ENCODE data around the gene RPN2. TPM values are rescaled to one million over a fixed set of nuclear protein-coding genes. Genes with fewer than 3 reads are reported as not detected.

RPN2 gene
- total RNA-seq, 1 donor from 2014 or later: 178 TPM

GRCh38 chr20:37185686-37186085 lies 6.6 kb downstream of the RPN2 start:
- Histone ChIP-seq H3K4me3 (ENCODE audit: low read depth, low read length) (no peak overlapping the region), H3K36me3 (ENCODE audit: control insufficient read depth, insufficient read depth, low read length) (peaks cover 19% of the 10 kb centered on the region), H3K27me3 (ENCODE audit: control insufficient read depth, insufficient read depth, low read length) (no peaks in the 10 kb centered on the region)
- FAIRE-seq: no peak
- TF ChIP-seq, protein P1, sequence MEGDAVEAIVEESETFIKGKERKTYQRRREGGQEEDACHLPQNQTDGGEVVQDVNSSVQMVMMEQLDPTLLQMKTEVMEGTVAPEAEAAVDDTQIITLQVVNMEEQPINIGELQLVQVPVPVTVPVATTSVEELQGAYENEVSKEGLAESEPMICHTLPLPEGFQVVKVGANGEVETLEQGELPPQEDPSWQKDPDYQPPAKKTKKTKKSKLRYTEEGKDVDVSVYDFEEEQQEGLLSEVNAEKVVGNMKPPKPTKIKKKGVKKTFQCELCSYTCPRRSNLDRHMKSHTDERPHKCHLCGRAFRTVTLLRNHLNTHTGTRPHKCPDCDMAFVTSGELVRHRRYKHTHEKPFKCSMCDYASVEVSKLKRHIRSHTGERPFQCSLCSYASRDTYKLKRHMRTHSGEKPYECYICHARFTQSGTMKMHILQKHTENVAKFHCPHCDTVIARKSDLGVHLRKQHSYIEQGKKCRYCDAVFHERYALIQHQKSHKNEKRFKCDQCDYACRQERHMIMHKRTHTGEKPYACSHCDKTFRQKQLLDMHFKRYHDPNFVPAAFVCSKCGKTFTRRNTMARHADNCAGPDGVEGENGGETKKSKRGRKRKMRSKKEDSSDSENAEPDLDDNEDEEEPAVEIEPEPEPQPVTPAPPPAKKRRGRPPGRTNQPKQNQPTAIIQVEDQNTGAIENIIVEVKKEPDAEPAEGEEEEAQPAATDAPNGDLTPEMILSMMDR (IDR thresholded peaks at IDR 0.05; ENCODE audit: insufficient read depth, low read length, severe bottlenecking): no peak
- no peak for DNase-seq (ENCODE audit: low read depth)

GRCh38 chr20:37188787-37189186 lies 9.7 kb downstream of the RPN2 start:
- DNase-seq (ENCODE audit: low read depth) (no peak), FAIRE-seq (no peak)
- peaks cover 19% of the 10 kb centered on the region for H3K36me3 ChIP-seq (ENCODE audit: control insufficient read depth, insufficient read depth, low read length)
- no peak overlapping the region for H3K4me3 ChIP-seq (ENCODE audit: low read depth, low read length)
- TF ChIP-seq, protein P1 (IDR thresholded peaks at IDR 0.05; ENCODE audit: insufficient read depth, low read length, severe bottlenecking): no peak
- H3K27me3 ChIP-seq (ENCODE audit: control insufficient read depth, insufficient read depth, low read length): no peaks in the 10 kb centered on the region

- no peak overlapping the region for H3K4me3 ChIP-seq (ENCODE audit: low read depth, low read length)
- H3K36me3 ChIP-seq (ENCODE audit: control insufficient read depth, insufficient read depth, low read length): peaks cover 17% of the 10 kb centered on the region
- no peak for DNase-seq (ENCODE audit: low read depth)
- no peak for FAIRE-seq
- H3K27me3 ChIP-seq (ENCODE audit: control insufficient read depth, insufficient read depth, low read length): no peaks in the 10 kb centered on the region
- TF ChIP-seq, protein P1 (IDR thresholded peaks at IDR 0.05; ENCODE audit: insufficient read depth, low read length, severe bottlenecking): no peak
Observed at GRCh38 chr20:37189416-37190016, 10.4 kb downstream of the RPN2 start.

DNA sequence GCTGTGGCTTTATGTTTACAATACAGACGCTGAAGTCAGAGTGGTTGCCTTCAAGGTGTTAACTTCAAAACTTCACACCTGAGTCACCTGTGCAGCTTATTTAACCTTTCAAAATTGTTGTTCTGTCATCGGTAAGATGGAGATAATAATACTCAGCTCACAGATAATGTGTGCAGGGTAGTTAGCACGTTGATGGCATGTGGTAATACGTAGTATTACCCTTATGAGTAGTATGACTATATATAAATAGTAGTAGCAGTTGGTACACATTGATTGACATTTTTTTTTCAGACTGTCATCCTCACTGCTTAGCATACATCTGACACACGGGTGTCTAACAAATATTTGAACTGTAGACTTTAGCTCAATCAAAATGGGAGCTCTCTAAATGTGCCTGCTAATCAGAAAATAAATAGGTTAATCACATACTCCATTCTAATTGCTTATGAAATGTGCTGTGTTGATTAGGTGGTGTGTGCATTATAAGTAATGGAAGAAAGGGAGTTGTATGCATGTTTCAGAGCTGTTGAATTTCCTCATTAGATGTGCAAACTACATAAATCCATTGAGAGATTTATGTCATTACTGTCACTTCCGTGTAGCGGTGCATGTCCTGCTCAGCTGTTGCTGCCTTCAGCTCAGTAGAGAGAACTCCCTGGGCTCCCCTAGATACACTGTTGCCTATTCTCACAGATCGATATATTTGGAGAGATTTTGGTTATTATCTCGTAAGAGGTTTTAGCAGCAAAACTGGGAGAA lies 11.4 kb downstream of the RPN2 start:
- Histone ChIP-seq H3K36me3 (ENCODE audit: control insufficient read depth, insufficient read depth, low read length) (peaks cover 18% of the 10 kb centered on the region), H3K4me3 (ENCODE audit: low read depth, low read length) (no peak overlapping the region), H3K27me3 (ENCODE audit: control insufficient read depth, insufficient read depth, low read length) (no peaks in the 10 kb centered on the region)
- TF ChIP-seq, protein P1 (IDR thresholded peaks at IDR 0.05; ENCODE audit: insufficient read depth, low read length, severe bottlenecking): no peak
- FAIRE-seq (no peak), DNase-seq (ENCODE audit: low read depth) (no peak)

DNA sequence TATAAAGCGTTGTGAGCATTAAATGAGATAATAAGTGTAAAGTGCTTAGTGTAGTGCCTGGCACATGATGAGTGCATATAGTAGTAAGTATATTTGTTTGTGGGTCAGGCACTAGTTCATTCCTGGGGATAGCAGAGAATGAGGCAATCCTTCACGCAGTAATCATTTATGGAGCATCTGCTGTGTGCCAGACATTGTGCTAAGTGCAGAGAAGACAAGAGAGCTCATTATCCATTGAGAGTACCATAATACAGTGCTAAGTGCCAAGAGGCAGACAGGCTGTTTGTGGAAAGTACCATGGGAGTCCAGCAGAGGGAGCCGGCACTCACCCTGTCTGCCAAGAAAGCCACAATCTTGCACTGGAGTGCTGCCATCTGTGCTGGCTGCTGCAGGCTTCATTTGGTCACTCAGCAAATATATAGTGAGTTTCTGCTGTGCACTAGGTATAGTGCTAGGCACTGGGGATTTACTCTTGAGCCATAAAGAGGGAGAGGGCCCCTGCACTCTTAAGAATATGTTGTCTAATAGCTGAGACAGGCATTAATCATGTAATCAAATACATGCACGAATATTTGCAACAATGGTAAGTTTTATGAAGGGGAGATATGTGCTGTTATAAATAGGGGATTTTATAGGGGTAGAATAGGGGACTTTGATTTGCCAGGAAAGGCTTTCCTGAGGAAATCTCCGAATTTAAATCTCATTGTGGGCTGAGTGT lies 13.2 kb downstream of the RPN2 start:
- H3K36me3 ChIP-seq (ENCODE audit: control insufficient read depth, insufficient read depth, low read length): peaks cover 16% of the 10 kb centered on the region
- peak; percentile 69 for DNase-seq (ENCODE audit: low read depth)
- no peak overlapping the region for H3K4me3 ChIP-seq (ENCODE audit: low read depth, low read length)
- no peak for FAIRE-seq
- TF ChIP-seq, protein P1 (IDR thresholded peaks at IDR 0.05; ENCODE audit: insufficient read depth, low read length, severe bottlenecking): peak; percentile 90
- no peaks in the 10 kb centered on the region for H3K27me3 ChIP-seq (ENCODE audit: control insufficient read depth, insufficient read depth, low read length)
